Activated CD8-positive, alpha-beta memory T cell treated with anti-CD3 and anti-CD28 coated beads, Interleukin-2, amount 50 U/mL, for 24 hours (primary cell): ENCODE data around the gene PDE5A.
"Not testable (repeated sequence)": the region's sequence is repeated elsewhere in the genome, so short reads cannot be mapped to it uniquely, and the experiment has no call there.

Experiments used
- DNase-seq: peaks from one replicate; pipeline ENCODE4 v3.0.0-alpha.2; 2020; ENCODE audit errors: extremely low read depth

PDE5A gene

DNA sequence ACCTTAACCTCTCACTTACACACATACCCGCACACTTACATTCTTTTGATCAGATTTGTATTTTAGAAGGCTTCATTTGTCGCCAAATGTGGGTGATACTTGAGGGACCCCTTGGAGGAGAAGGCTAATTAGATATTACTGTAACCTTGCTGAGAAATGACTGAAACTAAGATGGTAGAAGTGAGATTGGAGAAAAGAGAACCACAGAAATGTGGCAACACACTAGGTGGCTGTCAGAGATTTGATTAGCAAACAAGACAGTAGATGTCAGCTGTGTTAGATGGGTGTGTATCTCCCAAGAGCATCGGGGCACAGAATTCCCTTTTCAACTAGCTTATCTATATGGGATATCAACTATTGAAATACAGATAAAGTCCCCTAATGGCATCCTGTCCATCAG lies 157.3 kb downstream of the PDE5A start:
- DNase-seq, result no peak

DNA sequence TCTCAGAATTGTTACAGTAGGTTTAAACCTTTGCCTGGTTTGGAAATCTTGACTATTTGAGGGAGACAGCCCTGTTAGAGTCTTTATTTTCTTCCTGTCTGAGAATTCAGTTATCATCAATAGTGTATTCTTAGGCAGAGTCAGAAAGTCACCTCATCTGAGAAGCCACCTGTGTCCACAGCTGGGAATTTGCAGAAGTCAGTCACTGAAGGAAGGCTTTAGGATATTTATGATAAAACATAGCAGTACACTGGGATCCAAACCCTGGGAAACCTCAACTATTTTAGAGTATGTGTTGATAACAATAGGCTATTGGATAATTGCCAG lies 157.9 kb downstream of the PDE5A start:
- DNase-seq, result not testable (repeated sequence)

DNA sequence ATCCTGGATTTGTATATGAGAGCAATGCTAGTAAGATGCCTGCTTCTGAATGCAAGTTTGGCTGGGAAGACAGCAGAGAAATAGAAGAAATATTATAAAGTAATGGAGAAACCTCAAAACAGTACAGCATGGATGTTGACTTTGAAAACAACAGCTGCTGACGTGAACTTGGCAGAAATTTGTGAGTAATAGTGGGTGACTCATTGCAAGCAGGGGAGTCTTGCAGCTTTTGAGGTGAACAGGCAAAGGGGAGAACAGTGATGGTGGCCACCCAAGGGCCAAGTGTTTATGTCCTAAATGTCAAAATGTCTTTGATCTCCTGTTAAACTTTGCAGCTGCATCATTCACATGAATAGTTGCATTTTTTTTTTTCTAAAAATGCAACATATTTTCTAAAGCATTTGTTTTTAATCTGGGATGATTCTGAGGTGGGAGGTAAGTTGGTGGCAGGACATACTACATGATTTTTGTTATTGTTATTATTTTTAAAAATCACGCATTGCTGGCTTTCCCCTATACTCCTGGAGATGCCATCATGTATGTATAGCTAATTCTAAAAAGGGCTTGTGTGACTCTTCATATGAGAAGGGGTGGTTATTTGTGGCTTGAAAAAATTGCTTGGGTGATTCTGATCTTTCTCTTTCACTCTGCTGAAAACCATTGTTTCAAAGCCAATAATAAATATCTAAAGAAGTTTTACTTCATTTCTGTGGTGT lies 158.4 kb downstream of the PDE5A start:
- DNase-seq, result not testable (repeated sequence)

DNA sequence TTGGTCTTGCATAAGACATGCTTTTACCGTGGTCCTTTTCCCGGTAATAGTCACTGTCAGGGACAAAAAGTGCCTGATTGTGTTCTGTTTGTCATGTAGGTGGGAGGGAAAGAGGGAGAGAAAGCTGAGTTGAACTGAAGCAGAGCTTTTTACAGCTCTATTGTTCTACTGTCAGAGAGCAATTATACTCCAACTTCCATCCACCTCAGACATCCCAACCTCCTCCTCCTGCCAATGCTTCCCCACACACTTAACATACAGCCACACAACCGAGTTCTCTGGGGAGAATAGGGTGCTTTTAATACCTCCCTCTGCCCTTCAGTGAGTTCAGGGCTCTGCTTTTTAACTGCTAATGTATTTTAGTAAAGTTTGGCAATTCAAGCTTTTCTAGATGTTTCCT lies 159.6 kb downstream of the PDE5A start:
- not testable (repeated sequence) for DNase-seq

DNA sequence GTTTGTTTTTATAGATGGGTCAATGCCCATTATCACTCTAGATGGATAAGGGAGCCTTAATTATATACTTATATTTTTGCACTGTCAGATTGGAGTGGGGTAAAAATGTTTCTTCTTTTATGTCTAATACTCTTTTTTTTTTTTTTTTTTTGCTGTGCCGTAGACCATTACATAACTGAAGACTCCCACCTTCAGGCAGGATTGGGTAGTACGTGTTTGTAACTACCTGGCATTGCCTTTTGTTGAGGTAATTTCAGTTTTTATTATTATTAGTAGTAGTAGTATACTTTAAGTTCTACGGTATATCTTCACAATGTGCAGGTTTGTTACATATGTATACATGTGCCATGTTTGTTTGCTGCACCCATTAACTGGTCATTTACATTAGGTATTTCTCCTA lies 165.9 kb downstream of the PDE5A start:
- DNase-seq, result not testable (repeated sequence)

DNA sequence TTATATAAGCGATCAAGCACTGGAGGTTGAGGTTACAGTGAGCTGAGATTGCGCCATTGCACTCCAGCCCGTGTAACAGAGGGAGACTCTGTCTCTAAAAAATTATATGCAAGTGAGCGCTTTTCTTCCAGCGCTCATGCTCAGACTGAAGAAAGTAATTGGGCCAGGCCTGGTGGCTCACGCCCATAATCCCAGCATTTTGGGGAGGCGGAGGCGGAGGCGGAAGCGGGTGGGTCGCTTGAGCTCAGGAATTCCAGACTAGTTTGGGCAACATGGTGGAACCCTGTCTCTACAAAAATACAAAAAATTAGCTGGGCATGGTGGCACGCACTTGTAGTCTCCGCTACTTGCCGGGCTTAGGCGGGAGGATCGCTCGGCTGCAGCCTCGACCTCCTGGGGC lies 172.9 kb downstream of the PDE5A start:
- DNase-seq, result not testable (repeated sequence)

DNA sequence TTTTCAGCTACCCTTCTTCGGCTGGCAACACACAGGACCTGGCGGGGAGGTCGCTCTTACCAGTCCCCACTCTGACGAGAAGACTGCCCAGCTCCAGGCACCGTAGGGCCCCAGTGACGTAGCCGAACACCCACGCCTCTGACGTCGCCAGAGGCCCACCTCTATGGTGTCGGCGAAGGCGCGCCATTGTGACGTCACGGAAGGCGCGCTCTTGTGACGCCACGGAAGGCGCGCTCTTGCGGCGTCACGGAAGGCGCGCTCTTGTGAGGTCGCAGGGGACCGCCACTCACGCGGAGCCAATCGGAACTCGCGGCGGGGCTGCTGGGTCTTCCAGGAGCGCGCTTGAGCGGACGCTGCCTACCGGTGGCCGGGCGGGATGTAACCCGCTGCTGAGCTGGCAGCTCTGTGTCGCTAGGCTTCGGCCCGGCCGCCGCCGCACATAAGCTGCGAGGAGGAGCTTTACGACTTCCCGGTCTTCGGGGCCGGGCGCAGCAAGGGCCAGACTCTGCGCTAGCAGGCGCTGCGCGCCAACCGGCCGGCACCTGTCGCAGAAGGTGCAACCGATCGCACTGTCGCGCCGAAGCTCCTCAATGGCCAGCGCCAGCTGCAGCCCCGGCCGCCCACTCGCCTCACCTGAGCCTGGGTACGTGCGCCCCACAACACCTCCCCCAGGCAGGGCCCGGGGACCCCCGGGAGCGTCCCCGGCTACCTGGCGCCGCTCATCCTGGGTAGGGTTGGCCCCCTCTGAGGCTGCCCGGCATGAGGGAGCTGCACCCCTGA lies 173.9 kb downstream of the PDE5A start:
- DNase-seq, result peak; percentile 89

DNA sequence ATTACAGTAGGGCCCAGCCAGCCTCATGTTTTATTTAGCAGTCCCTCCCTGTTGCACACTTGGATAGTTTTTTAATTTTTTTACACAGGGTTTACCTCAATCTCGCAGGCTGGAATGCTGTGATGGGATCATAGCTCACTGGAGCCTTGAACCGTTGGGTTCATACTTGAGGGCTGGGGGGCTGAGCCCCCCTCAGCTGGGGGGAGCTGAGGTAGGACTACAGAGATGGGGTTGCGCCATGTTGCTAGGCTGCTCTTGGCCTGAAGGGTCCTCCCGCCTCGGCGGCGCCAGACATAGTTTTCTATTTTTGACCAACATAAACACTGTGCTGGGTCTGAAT lies 174.5 kb downstream of the PDE5A start:
- DNase-seq, result not testable (repeated sequence)

DNA sequence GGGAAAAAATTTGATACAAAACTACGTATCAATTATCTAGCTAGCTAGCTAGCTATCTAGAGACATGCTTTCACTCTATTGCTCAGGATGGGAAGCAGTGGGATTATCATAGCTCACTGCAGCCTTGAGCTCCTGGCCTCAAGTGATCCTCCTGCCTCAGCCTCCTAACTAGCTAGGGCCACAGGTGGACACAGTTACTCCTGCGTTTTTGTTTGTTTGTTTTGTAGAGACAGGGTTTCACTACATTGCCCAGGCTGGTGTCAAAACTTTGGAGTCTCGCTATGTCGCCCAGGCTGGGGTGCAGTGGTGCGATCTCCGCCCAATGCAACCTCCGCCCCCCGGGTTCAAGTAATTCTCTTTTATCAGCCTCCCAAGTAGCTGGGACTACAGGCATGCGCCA lies 175.3 kb downstream of the PDE5A start:
- not testable (repeated sequence) for DNase-seq

DNA sequence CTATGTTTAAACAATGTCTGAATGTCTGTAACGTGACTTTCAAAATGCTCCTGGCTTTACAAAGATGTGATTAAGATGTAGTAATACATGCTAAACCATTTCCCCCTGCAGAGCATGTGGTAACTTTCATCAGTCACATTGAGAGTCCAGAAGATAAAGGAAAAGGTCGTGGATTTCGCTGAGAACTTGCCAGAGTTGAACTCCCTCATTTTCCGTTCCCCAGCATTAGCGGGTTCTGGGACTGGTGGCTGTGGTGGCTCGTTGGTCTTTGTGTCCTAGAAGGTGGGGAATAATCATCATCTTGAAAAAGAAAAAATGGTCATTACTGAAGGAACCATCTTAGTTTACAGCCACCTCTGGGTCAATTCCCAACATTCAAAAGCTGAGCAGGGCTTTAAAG lies 178.8 kb downstream of the PDE5A start:
- DNase-seq, result not testable (repeated sequence)
